PC-3 (cell line): ENCODE data around the gene MAST4. TPM values are rescaled to one million over a fixed set of nuclear protein-coding genes. Genes with fewer than 3 reads are reported as not detected.

Source experiments
- ATAC-seq: fragments of 200-7000 bp; cut with Tn5 transposase; 2 replicates; pipeline ENCODE4 v1.9.1; 2020; ENCODE audit warnings: mild to moderate bottlenecking, moderate library complexity
- BruUV-seq: library from RNA; stranded (reverse); fragments of 400-500 nt; replicated peaks from 2 replicates; lab custom pipeline; 2021; lab: Mats Ljungman, UMichigan
- CTCF ChIA-PET: fragments of 300-600 bp; sonication (Branson Sonifier 250); formaldehyde crosslinking; loops from one replicate; lab custom pipeline; 2022; ENCODE audit warnings: antibody characterized with exemption; lab: Charles Lee
- POLR2A ChIA-PET: fragments of 300-600 bp; sonication (Branson Sonifier 250); formaldehyde crosslinking; loops from one replicate; lab custom pipeline; 2022; ENCODE audit warnings: antibody characterized with exemption; ENCODE audit not compliant: unreplicated experiment; lab: Charles Lee
- DNase-seq: peaks from one replicate; pipeline ENCODE4 v3.0.0-alpha.2; 2015
- H2AFZ ChIP-seq: fragments of 300-600 bp; sonication (generic); 2 replicates; pipeline ENCODE4 v1.6.0; 2016; ENCODE audit warnings: antibody characterized with exemption, low read length
- H3F3A ChIP-seq: fragments of 300-600 bp; sonication (generic); one replicate; pipeline ENCODE4 v1.6.0; 2017; ENCODE audit warnings: antibody characterized with exemption, low read length, control low read depth, mild to moderate bottlenecking; ENCODE audit not compliant: unreplicated experiment
- H3K27ac ChIP-seq: fragments of 300-600 bp; sonication (generic); 2 replicates; pipeline ENCODE4 v1.5.1; 2016; ENCODE audit warnings: mild to moderate bottlenecking, low read length
- H3K27me3 ChIP-seq: fragments of 300-600 bp; sonication (generic); 2 replicates; pipeline ENCODE4 v1.6.1; 2016; ENCODE audit warnings: low read length, mixed read lengths
- H3K36me3 ChIP-seq: fragments of 300-600 bp; sonication (generic); 2 replicates; pipeline ENCODE4 v1.6.1; 2016; ENCODE audit warnings: low read depth, mixed run types, low read length, mixed read lengths
- H3K4me1 ChIP-seq: fragments of 300-600 bp; sonication (generic); 2 replicates; pipeline ENCODE4 v1.5.1; 2016; ENCODE audit warnings: low read length; ENCODE audit not compliant: insufficient read depth
- H3K4me2 ChIP-seq: fragments of 300-600 bp; sonication (generic); 2 replicates; pipeline ENCODE4 v1.6.0; 2016; ENCODE audit warnings: low read length
- H3K4me3 ChIP-seq: fragments of 300-600 bp; sonication (generic); 2 replicates; pipeline ENCODE4 v1.5.1; 2016; ENCODE audit warnings: mild to moderate bottlenecking, low read length, mixed read lengths
- H3K79me2 ChIP-seq: fragments of 300-600 bp; sonication (generic); 2 replicates; pipeline ENCODE4 v1.6.1; 2017; ENCODE audit warnings: low read length, mixed read lengths
- H3K9ac ChIP-seq: fragments of 300-600 bp; sonication (generic); 2 replicates; pipeline ENCODE4 v1.6.0; 2016; ENCODE audit warnings: mild to moderate bottlenecking, low read length
- H3K9me2 ChIP-seq: fragments of 300-600 bp; sonication (generic); replicated peaks from 2 replicates; pipeline ENCODE4 v1.6.1; 2016; ENCODE audit warnings: mixed run types, low read length, mixed read lengths
- H3K9me3 ChIP-seq: fragments of 300-600 bp; sonication (generic); 2 replicates; pipeline ENCODE4 v1.6.1; 2016; ENCODE audit warnings: low read length, mixed read lengths
- H4K20me1 ChIP-seq: fragments of 300-600 bp; sonication (generic); 2 replicates; pipeline ENCODE4 v1.6.1; 2016; ENCODE audit warnings: low read length, mixed read lengths
- EZH2 ChIP-seq: fragments of 300-600 bp; sonication (generic); IDR thresholded peaks from one replicate; pipeline ENCODE4 v1.6.1; 2017; ENCODE audit warnings: antibody characterized with exemption, mild to moderate bottlenecking, low read length; ENCODE audit not compliant: unreplicated experiment
- EZH2phosphoT487 ChIP-seq: fragments of 300-600 bp; sonication (generic); IDR thresholded peaks from 2 replicates; pipeline ENCODE4 v1.6.1; 2018; ENCODE audit warnings: mild to moderate bottlenecking, antibody characterized with exemption, low read length, borderline replicate concordance
- intact Hi-C: fragments of 100-400 bp; cut with micrococcal nuclease; formaldehyde crosslinking; loops from 2 replicates; pipeline ENCODE4 v1.9.0; 2023
- total RNA-seq: library from RNA; depleted of rRNA; stranded (reverse); fragments of >200 nt; gene quantifications from 2 replicates; pipeline ENCODE4 v1.2.3, GENCODE V29; 2014
- TF ChIP-seq, protein P1 (sequence below): fragments of 300-600 bp; sonication (generic); conservative IDR thresholded peaks from 2 replicates; pipeline ENCODE4 v1.5.1; 2017; ENCODE audit warnings: antibody characterized with exemption, low read depth, mild to moderate bottlenecking, low read length

MAST4 gene
- total RNA-seq, 1 experiment from 2014 or later, result 7.9 TPM

DNA sequence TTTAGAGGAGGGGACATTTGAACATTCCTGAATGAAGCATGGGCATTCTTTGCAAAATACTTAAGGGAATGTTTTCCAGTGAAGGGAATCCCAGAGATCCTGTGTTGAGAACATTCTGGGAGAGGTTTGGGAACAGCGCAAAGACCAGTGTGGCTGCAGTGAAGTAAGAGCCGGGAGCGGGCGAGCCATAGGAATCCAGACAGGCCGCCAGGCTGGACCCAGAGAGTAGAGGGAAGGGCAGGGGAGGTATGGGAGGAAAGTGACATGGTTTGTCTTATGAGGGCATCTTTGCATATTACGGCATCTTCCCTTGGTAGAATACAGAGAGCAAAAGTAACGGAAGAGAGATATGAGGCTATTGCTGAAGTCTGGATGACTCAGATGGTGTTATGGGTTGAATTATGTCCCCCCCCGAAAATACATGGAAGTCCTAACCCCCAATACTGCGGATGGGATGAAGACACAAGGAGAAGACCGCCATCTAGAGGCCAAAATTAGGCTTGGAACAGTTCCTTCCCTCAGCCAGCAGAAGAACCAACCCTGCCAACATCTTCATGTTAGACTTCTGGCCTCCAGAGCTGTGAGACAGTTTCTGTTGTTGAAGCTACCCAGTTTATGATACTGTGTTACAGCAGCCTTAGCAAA lies 268.2 kb downstream of the MAST4 start:
- Histone ChIP-seq H3K9me3 (no peaks in the 10 kb centered on the region), H3K79me2 (no peaks in the 10 kb centered on the region), H3K9ac (no peak overlapping the region), H3F3A (no peaks in the 10 kb centered on the region), H2AFZ (no peak overlapping the region), H3K27ac (no peak overlapping the region), H3K4me2 (no peak overlapping the region), H3K9me2 (no peaks in the 10 kb centered on the region), H3K4me1 (no peaks in the 10 kb centered on the region), H3K36me3 (no peaks in the 10 kb centered on the region), H4K20me1 (no peaks in the 10 kb centered on the region), H3K4me3 (no peak overlapping the region), H3K27me3 (no peaks in the 10 kb centered on the region)
- ATAC-seq (no peak), DNase-seq (peak; percentile 1)
- ChIA-PET POLR2A (interaction anchor here (0.6 kb wide), 1 partner anchor 140 kb away, joined by 3 read pairs; no protein-coding TSS in a partner anchor), CTCF (no interaction called here)
- BruUV-seq, result no TSS peak
- intact Hi-C loops, result loop anchor here (1.0 kb wide), 1 partner anchor 50 kb away; no protein-coding TSS in a partner anchor
- TF ChIP-seq EZH2 (no peak), EZH2phosphoT487 (no peak)
- TF ChIP-seq, protein P1, sequence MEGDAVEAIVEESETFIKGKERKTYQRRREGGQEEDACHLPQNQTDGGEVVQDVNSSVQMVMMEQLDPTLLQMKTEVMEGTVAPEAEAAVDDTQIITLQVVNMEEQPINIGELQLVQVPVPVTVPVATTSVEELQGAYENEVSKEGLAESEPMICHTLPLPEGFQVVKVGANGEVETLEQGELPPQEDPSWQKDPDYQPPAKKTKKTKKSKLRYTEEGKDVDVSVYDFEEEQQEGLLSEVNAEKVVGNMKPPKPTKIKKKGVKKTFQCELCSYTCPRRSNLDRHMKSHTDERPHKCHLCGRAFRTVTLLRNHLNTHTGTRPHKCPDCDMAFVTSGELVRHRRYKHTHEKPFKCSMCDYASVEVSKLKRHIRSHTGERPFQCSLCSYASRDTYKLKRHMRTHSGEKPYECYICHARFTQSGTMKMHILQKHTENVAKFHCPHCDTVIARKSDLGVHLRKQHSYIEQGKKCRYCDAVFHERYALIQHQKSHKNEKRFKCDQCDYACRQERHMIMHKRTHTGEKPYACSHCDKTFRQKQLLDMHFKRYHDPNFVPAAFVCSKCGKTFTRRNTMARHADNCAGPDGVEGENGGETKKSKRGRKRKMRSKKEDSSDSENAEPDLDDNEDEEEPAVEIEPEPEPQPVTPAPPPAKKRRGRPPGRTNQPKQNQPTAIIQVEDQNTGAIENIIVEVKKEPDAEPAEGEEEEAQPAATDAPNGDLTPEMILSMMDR, result peak; percentile 40; the same call in 1 of the 2 replicates

DNA sequence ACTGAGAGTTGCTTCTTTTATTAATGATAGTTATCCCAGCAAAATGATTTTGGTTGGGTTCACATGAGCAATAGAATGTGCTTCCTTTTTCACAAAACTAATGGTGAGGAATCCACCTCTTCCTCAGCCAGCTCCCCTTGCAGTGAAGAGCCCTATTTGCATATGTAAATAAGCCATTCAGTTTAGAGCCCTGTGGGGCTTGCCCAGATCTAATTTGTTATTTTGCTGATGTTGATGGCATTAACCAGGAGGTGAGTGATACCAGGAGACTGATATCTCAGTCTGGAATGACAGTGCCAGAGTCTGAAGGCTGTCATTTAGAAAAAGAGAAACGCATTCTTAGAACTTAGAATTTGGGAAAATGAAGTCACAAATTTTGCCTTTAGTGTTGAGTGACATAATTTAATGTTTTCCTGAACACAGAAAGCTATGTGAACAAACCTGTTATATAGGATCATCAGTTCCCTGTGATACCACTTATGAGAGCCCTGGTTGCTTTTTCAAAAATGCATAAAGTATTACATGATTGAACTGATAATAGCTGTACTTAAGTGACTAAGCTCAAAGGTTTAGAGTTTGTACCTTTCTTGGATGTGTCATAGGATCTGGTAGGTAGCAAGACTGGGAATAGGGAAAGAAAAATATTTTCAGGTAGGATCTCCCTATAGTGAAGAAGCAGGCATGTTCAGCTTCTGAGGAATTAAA lies 271.6 kb downstream of the MAST4 start:
- intact Hi-C loops, result no loop called here
- no TSS peak for BruUV-seq
- Histone ChIP-seq H3K4me2 (no peak overlapping the region), H2AFZ (no peak overlapping the region), H3F3A (no peaks in the 10 kb centered on the region), H3K79me2 (no peaks in the 10 kb centered on the region), H3K9me2 (no peaks in the 10 kb centered on the region), H3K27me3 (no peaks in the 10 kb centered on the region), H3K9ac (no peak overlapping the region), H4K20me1 (no peaks in the 10 kb centered on the region), H3K27ac (no peak overlapping the region), H3K4me3 (no peak overlapping the region), H3K9me3 (no peaks in the 10 kb centered on the region), H3K4me1 (no peaks in the 10 kb centered on the region), H3K36me3 (no peaks in the 10 kb centered on the region)
- no peak for DNase-seq
- CTCF ChIA-PET, result no interaction called here
- TF ChIP-seq, protein P1, result no peak
- TF ChIP-seq EZH2phosphoT487, result no peak
- no peak for TF ChIP-seq EZH2
- no peak for ATAC-seq
- POLR2A ChIA-PET, result no interaction called here

DNA sequence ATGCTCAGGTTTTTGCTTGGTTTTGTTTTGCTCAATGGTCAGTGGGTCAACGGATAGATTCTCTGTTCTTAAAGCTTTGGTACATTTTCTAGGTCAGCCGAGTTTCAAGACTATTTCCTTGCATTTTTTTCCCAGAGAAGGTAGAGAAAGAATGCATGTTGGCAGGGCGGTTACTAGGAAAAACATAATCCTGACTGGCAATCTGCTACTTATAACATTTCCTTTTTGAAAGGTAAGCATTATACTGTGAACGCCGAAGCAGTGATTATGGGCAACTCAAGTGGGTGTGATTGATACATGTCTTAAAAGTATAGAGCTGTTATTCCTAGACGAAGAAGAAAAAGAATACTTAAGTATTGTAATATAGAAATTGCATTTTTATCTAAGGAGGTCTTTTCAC lies 273.2 kb downstream of the MAST4 start:
- H2AFZ ChIP-seq, result no peak overlapping the region
- H3K9me2 ChIP-seq, result no peaks in the 10 kb centered on the region
- H3K4me1 ChIP-seq, result no peaks in the 10 kb centered on the region
- no peak overlapping the region for H3K4me2 ChIP-seq
- POLR2A ChIA-PET, result no interaction called here
- H3K79me2 ChIP-seq, result no peaks in the 10 kb centered on the region
- DNase-seq (no peak), ATAC-seq (no peak)
- no peaks in the 10 kb centered on the region for H3F3A ChIP-seq
- intact Hi-C loops, result no loop called here
- no peak overlapping the region for H3K27ac ChIP-seq
- no peaks in the 10 kb centered on the region for H3K27me3 ChIP-seq
- TF ChIP-seq EZH2, result no peak
- no peak for TF ChIP-seq EZH2phosphoT487
- TF ChIP-seq, protein P1, result no peak
- no peak overlapping the region for H3K4me3 ChIP-seq
- no TSS peak for BruUV-seq
- H3K36me3 ChIP-seq, result no peaks in the 10 kb centered on the region
- no peaks in the 10 kb centered on the region for H4K20me1 ChIP-seq
- CTCF ChIA-PET, result no interaction called here
- no peaks in the 10 kb centered on the region for H3K9me3 ChIP-seq
- no peak overlapping the region for H3K9ac ChIP-seq
